Keratinocyte (primary cell): Measurements from ENCODE around the gene TENM3. TPM values are rescaled to one million over a fixed set of nuclear protein-coding genes. Genes with fewer than 3 reads are reported as not detected.

Experiments
- DNase-seq: peaks from one replicate; pipeline ENCODE4 v3.0.0-alpha.2; 2011; ENCODE audit warnings: low read depth, missing footprints, low spot score
- FAIRE-seq: peaks from 2 replicates; lab custom pipeline; 2011; peaks lifted over from hg19 to GRCh38; lab: Jason Lieb, UNC
- H2AFZ ChIP-seq: 2 replicates; pipeline ENCODE4 v1.6.0; 2012; ENCODE audit warnings: low read length, control low read depth, inconsistent platforms; ENCODE audit not compliant: control insufficient read depth
- H3K27ac ChIP-seq: 2 replicates; pipeline ENCODE4 v1.5.1; 2011; ENCODE audit warnings: low read length; ENCODE audit not compliant: control insufficient read depth, insufficient read depth
- H3K27me3 ChIP-seq: 3 replicates; pipeline ENCODE4 v1.6.0; 2011; ENCODE audit warnings: low read length; ENCODE audit not compliant: control insufficient read depth, insufficient read depth; ENCODE audit errors: extremely low read depth
- H3K36me3 ChIP-seq, 2 experiments: 2 replicates in 1 of 2; 3 replicates in 1 of 2; pipeline ENCODE4 v1.5.1; 2011; ENCODE audit warnings: low read length in 2 of 2, mild to moderate bottlenecking in 1 of 2; ENCODE audit not compliant: control insufficient read depth in 2 of 2, insufficient read depth in 2 of 2; ENCODE audit errors: extremely low read depth in 1 of 2
- H3K4me1 ChIP-seq: 3 replicates; pipeline ENCODE4 v1.5.1; 2011; ENCODE audit warnings: low read length; ENCODE audit not compliant: control insufficient read depth, insufficient read depth; ENCODE audit errors: extremely low read depth
- H3K4me2 ChIP-seq: 3 replicates; pipeline ENCODE4 v1.6.0; 2011; ENCODE audit warnings: low read depth, low read length; ENCODE audit not compliant: control insufficient read depth, insufficient read depth; ENCODE audit errors: extremely low read depth
- H3K4me3 ChIP-seq, 3 experiments: fragments of 200-600 bp in 1 of 3; sonication (generic) in 1 of 3; 2 replicates in 2 of 3; 3 replicates in 1 of 3; pipeline ENCODE4 v1.5.1; 2011 to 2016; ENCODE audit warnings: low read length in 3 of 3, mild to moderate bottlenecking in 3 of 3, control low read depth in 2 of 3, inconsistent platforms in 1 of 3, low read depth in 1 of 3, mixed read lengths in 1 of 3, mixed run types in 1 of 3, moderate library complexity in 1 of 3; ENCODE audit not compliant: control insufficient read depth in 2 of 3, insufficient read depth in 2 of 3; ENCODE audit errors: extremely low read depth in 1 of 3
- H3K79me2 ChIP-seq: 2 replicates; pipeline ENCODE4 v1.6.0; 2012; ENCODE audit warnings: low read length; ENCODE audit not compliant: control insufficient read depth, insufficient read depth
- H3K9ac ChIP-seq: 3 replicates; pipeline ENCODE4 v1.6.0; 2011; ENCODE audit warnings: low read length; ENCODE audit not compliant: control insufficient read depth, insufficient read depth; ENCODE audit errors: extremely low read depth
- H3K9me1 ChIP-seq: 3 replicates; pipeline ENCODE4 v1.6.0; 2011; ENCODE audit warnings: low read length; ENCODE audit not compliant: control insufficient read depth, insufficient read depth; ENCODE audit errors: extremely low read depth
- H3K9me3 ChIP-seq: 2 replicates; pipeline ENCODE4 v1.5.1; 2012; ENCODE audit warnings: low read depth, low read length; ENCODE audit not compliant: control insufficient read depth
- H4K20me1 ChIP-seq: 3 replicates; pipeline ENCODE4 v1.6.0; 2011; ENCODE audit warnings: low read length; ENCODE audit not compliant: control insufficient read depth, insufficient read depth; ENCODE audit errors: extremely low read depth
- EZH2 ChIP-seq: IDR thresholded peaks from one replicate; pipeline ENCODE4 v1.6.1; 2012; ENCODE audit warnings: inconsistent platforms, mild to moderate bottlenecking, low read length, moderate library complexity
- dilution Hi-C: fragments of 300-500 bp; cut with MboI; formaldehyde crosslinking; loops from one replicate; pipeline ENCODE4 v1.7.0; 2020; ENCODE audit warnings: low sequenced_read_pairs; ENCODE audit not compliant: extremely low pct_ligation_motif_present
- polyA plus RNA-seq, 5 experiments: library from polyadenylated mRNA; depleted of rRNA in 3 of 5; stranded (reverse) in 3 of 5; stranded (forward) in 1 of 5; unstranded in 1 of 5; fragments of >200 nt; gene quantifications; 1 replicate in 1 of 5; 2 replicates in 3 of 5; 3 replicates in 1 of 5; pipeline versions ENCODE4 v1.2.1 to v1.2.3, GENCODE V29; 2011 to 2012; ENCODE audit warnings: missing spikeins in 2 of 5, low read depth in 1 of 5, low replicate concordance in 1 of 5
- TF ChIP-seq, protein P1 (sequence below), 3 experiments: IDR thresholded peaks in 1 of 3; conservative IDR thresholded peaks in 1 of 3; optimal IDR thresholded peaks in 1 of 3; 2 replicates in 2 of 3; 3 replicates in 1 of 3; pipeline versions ENCODE3 to v1.5.1; 2011; ENCODE audit warnings: low read length in 3 of 3, mild to moderate bottlenecking in 3 of 3, moderate library complexity in 2 of 3, control low read depth in 1 of 3, inconsistent platforms in 1 of 3; ENCODE audit not compliant: insufficient read depth in 2 of 3; ENCODE audit errors: extremely low read depth in 1 of 3

TENM3 gene
- polyA plus RNA-seq, 1 donor (not counting 4 experiments of a cell fraction or from before 2014, with no cell fraction given) = 17.0 TPM

DNA sequence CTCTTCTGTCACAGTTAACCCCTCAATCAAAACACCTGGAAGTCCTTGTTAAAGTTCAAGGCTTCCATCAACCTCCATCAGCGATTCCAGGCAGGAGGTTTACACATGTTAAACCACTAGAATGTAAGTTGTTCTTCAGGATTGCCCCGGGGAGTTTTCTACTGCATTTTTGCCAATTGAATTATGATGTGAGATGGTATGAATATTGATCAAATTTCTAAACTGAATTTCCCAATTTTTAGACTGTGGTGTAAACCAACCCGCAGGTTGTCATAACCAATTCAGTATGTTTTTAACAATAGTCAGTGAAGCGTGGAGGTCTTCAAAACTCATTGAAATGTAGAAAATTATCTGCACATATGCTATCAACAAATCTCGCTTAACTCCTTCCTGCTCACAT lies 21.2 kb upstream of the TENM3 start:
- Histone ChIP-seq H3K36me3 (no peaks in the 10 kb centered on the region), H3K4me1 (no peaks in the 10 kb centered on the region), H3K9ac (no peak overlapping the region), H3K79me2 (no peaks in the 10 kb centered on the region), H3K4me2 (no peak overlapping the region), H3K9me1 (no peaks in the 10 kb centered on the region), H4K20me1 (no peaks in the 10 kb centered on the region), H3K27me3 (no peaks in the 10 kb centered on the region), H3K9me3 (no peaks in the 10 kb centered on the region), H2AFZ (no peak overlapping the region), H3K27ac (no peak overlapping the region), H3K4me3 (no peak overlapping the region)
- no peak for DNase-seq
- TF ChIP-seq EZH2 = no peak
- TF ChIP-seq, protein P1, sequence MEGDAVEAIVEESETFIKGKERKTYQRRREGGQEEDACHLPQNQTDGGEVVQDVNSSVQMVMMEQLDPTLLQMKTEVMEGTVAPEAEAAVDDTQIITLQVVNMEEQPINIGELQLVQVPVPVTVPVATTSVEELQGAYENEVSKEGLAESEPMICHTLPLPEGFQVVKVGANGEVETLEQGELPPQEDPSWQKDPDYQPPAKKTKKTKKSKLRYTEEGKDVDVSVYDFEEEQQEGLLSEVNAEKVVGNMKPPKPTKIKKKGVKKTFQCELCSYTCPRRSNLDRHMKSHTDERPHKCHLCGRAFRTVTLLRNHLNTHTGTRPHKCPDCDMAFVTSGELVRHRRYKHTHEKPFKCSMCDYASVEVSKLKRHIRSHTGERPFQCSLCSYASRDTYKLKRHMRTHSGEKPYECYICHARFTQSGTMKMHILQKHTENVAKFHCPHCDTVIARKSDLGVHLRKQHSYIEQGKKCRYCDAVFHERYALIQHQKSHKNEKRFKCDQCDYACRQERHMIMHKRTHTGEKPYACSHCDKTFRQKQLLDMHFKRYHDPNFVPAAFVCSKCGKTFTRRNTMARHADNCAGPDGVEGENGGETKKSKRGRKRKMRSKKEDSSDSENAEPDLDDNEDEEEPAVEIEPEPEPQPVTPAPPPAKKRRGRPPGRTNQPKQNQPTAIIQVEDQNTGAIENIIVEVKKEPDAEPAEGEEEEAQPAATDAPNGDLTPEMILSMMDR (optimal IDR thresholded peaks at IDR 0.05 in 1 of 3, IDR thresholded peaks at IDR 0.05 in 1 of 3, conservative IDR thresholded peaks at IDR 0.05 in 1 of 3; ENCODE audit: extremely low read depth in 1 of 3, insufficient read depth in 2 of 3, low read length in 3 of 3) = no peak
- dilution Hi-C loops = no loop called here
- FAIRE-seq = no peak

DNA sequence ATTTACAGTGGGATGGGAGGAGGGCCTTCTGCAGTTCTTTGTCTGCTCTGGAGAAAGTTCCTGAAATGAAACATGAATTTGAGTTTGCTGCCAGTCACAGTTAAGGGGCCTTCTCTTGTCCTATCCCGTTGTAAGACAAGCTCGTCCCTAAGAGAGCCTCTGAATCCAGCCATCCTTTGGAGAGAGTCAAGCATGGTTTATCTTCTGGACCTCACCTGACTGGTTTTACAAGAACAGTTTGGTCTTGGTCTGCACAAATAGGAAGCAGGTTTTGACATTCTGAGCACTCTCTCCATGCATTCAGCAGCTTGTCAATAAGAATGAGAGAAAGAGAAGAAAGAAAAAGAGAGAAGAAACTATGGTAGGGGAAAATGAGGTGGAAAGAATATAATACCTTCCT lies 20.4 kb upstream of the TENM3 start:
- no peak overlapping the region for H2AFZ ChIP-seq

More for the DNA sequence above, 20.4 kb upstream of the TENM3 start:
- Histone ChIP-seq H3K36me3 (no peaks in the 10 kb centered on the region), H3K4me1 (no peaks in the 10 kb centered on the region), H3K79me2 (no peaks in the 10 kb centered on the region), H3K9me1 (no peaks in the 10 kb centered on the region), H3K9me3 (no peaks in the 10 kb centered on the region), H3K4me3 (no peak overlapping the region), H3K27ac (no peak overlapping the region), H3K9ac (no peak overlapping the region), H3K27me3 (no peaks in the 10 kb centered on the region), H3K4me2 (no peak overlapping the region), H4K20me1 (no peaks in the 10 kb centered on the region)
- dilution Hi-C loops = no loop called here
- no peak for DNase-seq
- FAIRE-seq = peak; percentile 23
- TF ChIP-seq, protein P1 (optimal IDR thresholded peaks at IDR 0.05 in 1 of 3, IDR thresholded peaks at IDR 0.05 in 1 of 3, conservative IDR thresholded peaks at IDR 0.05 in 1 of 3; ENCODE audit: extremely low read depth in 1 of 3, insufficient read depth in 2 of 3, low read length in 3 of 3) = no peak
- TF ChIP-seq EZH2 = no peak
